GM18499 (cell line): ENCODE measurements around the gene PLCZ1.
"Not testable (repeated sequence)": the region's sequence is repeated elsewhere in the genome, so short reads cannot be mapped to it uniquely, and the experiment has no call there.

Source experiments
- ATAC-seq: cut with Tn5 transposase; IDR thresholded peaks from one replicate; pipeline ENCODE4 v1.9.1; 2021; ENCODE audit warnings: moderate number of reproducible peaks; ENCODE audit not compliant: insufficient read depth, unreplicated experiment

PLCZ1 gene

DNA sequence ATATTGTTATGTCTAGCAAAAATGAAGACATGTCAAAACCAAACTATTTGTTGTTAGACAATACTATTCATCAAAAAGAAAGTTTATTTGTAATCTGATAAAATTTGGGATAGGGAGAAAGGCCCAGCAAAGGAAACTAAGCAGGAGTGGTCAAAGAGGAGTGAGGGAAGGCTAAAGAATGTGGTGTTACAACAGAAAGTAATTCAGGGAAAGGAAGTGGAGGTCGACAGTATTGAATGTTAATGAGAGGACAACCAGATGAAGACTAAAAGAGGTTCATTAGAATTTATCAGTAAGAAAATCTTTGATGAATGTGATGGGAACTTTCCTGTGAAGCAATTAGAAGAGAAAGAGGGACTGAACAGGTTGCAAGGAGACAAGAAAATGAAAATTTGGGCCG is 33.9 kb downstream of the PLCZ1 start:
- ATAC-seq = no peak

DNA sequence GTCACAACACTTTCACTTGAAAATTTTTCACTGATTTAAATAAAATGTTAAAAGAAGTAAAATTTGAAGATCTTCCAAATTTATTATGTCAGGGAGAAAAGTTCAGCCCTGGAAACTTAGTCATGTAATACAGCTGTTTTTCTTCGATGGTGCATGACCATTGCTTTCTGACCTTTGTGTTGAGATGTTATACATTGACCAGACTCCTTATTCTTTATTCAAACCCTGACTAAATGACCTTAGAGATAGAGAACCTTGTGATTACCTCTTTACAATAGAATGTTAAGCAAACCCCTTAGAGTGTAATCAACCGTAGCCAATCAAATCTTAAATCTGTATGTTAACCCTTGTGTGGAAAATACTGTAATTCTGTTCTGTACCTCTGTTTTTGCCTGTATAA is 34.5 kb downstream of the PLCZ1 start:
- ATAC-seq = no peak

GRCh38 chr12:18700271-18700670 is 37.5 kb downstream of the PLCZ1 start:
- ATAC-seq = no peak

DNA sequence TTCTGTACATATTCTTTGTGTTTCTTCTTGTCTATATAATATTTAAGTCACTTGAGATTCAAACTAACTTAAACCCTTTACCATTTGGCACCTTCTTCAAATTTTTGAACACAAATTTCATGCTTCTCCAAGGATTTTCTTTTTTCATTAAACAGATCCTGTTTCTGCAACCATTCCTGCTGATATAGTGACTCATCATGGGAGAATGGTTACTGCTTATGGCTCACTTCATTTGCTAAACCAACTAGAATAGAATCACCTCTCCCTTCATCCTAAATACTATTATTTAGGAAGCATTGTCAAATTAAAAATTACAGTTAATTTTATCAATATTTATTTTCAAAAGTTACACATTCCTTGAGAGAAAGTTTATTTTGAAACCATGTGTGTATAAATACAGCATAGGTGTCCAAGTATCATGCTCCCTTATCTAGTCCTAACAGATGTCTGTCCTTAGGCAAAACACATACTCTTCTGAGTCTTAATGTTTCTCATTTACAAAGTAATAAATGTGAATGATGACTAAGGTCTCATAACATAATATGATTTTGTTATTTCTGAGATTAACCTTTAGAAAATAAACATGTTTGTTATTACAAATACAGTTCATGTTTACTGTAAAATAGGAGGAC is 40.7 kb downstream of the PLCZ1 start:
- ATAC-seq = no peak

GRCh38 chr12:18693986-18694385 is 43.8 kb downstream of the PLCZ1 start:
- not testable (repeated sequence) for ATAC-seq

DNA sequence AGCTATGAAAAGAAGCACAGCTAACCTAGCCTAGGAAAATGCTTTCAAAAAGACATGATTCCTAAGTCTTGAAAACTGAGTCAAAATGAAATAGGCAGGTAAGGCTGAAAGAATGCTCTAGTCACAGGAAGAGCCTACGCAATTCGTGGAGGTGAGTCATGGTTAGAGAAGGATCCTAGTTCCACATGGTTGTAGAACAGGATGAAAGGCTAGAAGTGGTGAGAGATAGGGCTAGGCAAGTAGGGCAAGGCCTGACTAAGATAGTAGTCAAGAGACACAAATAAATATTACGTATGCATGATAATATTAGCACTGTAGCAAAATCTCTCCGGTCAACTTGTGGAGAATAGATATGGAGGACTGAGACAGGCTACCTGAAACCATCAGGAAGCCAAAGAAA is 47.2 kb downstream of the PLCZ1 start:
- no peak for ATAC-seq

- no peak for ATAC-seq
Measured at GRCh38 chr12:18689771-18690170, 48.0 kb downstream of the PLCZ1 start.

- no peak for ATAC-seq
Measured at GRCh38 chr12:18684430-18684829, 53.4 kb downstream of the PLCZ1 start.

- no peak for ATAC-seq
Measured at GRCh38 chr12:18683327-18684013, 54.3 kb downstream of the PLCZ1 start.

GRCh38 chr12:18681818-18682217 is 56.0 kb downstream of the PLCZ1 start:
- ATAC-seq = no peak

GRCh38 chr12:18676996-18677588 is 60.7 kb downstream of the PLCZ1 start:
- ATAC-seq = no peak

DNA sequence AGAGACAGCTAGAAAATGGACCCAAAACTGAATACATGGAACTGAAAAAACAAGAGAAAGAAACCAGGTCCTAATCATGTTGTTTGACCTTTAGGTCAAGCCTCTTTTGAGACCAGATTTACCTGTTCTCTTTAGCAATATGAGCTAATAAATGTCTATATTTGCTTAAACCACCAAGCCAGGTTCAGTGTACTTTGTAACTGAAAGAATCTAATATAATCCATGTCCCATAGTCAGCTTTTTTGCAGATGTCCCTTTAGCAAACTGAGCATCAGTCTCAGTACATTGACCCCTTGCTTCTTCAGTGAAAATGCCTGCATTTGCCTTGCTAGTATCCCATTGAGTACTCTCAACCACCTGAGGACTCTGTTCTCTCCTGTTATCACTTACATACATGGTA is 61.7 kb downstream of the PLCZ1 start:
- ATAC-seq = no peak

DNA sequence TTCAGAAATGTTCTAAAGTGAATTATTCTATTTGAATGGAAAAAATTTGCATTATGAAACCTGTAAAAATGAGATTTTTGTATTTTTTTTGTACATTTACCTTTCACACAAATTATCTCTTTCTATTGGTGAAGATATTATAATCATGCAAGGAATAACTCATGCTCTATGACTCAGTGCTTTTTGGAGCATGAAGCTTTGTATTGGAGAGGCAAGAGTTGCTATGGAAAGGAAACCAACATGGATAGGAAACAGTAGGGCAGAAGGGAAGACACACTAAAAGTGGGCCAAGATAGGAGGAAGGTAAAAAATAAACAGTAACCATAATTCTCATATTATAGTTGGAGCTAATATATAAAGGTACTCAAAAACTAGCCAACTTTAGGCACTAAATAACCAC is 79.0 kb downstream of the PLCZ1 start:
- ATAC-seq = no peak

DNA sequence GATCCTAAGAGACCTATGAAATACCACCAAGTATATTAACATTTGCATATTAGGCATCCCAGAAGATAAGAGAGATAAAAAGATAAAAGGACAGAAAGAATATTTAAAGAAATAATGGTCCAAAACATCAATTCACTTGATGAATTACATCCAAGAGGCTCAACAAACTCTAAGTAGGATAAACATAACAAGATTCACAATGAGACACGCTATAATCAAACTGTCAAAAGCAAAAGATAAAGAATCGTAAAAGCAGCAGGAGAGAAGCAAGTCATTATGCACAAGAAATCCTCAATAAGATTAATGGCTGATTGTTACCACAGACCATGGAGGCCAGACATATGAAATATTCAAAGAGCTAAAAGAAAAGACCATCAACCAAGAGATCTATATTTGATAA is 79.6 kb downstream of the PLCZ1 start:
- no peak for ATAC-seq

DNA sequence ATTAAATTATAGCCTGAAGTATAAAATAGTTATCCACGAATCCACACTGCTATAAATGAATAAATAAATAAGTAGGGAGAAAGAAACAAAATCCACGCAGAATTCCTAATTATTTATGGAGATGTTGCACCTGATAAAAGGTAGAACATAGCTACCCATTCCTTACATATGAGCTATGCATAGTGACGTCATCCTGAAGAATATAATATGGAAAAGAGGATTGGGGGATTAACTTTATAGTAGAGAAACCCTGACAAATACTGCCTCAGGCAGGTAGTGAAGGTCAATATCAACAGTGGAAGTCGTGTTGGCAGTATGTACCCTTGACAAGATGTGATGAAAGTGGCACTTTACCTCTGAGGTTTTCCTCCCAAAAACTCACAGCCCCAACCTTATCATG is 82.5 kb downstream of the PLCZ1 start:
- no peak for ATAC-seq

DNA sequence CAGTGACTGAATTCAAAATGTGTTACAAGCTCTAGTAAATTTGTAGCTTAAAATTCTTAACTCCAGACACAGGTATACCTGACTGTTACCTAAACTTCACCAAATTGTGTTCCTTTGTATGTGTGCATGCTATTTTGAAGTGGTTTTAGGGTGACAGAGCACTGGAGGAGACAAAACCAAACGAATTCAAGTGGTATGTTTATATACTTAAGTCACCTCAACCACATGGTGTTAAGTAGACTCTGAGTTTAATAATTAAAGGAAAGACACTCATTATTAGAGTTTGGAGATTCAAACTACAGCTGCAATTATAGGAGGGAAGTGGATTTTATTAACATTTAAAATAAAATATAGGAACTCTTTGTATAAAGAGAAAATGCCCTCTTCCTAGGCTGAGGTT is 84.3 kb downstream of the PLCZ1 start:
- no peak for ATAC-seq

- ATAC-seq = no peak
Measured at GRCh38 chr12:18652596-18652995, 85.2 kb downstream of the PLCZ1 start.

GRCh38 chr12:18651525-18651924 is 86.3 kb downstream of the PLCZ1 start:
- ATAC-seq = no peak

DNA sequence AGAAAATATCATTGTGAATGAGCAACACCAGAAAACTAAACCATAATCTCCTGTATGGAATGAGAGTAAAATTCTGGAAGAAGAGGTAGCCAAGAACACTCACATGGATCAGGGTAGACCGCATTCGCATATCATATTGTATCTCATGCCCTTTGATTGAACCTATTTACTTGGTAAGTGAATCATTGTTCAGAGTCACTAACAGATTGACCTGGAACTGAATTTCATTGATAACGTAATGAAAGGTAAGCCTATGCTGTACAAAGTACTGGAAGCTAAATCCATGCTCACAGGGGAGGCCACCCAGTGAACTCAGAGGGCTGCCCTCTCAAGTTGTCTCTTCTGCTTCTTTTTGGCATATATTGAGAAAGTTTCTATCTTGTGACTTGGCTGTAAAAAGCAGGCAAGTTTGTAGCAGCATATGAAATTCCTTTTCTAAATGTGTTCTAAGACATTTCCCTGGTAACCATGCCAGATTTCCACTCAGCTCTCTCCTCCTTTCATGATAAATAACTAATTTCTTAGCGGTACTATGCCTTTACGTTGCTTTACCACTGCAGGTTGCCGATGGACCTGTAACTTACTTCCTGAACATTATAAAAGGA is 91.4 kb downstream of the PLCZ1 start:
- ATAC-seq = no peak

DNA sequence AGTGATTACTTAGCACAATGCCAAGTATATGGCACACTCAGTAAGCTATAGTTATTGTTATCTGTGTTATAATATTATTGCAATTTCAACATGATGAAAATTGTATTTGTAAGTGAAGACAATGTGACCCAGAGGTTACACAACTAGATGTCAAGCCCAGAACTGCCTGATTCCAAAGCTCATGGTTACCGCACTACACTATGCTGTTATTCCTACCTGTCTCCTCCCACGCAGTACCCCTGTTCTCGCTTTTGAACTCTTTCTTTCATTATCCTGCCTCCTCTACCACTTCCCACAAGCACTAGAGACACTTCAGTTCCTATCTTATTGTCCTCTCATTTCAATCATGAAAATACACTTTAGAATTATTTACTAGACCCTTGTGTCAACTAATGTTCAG is 93.2 kb downstream of the PLCZ1 start:
- ATAC-seq = no peak

GRCh38 chr12:18643681-18644080 is 94.1 kb downstream of the PLCZ1 start:
- ATAC-seq = no peak
